ENCODE data around the gene CD38. TPM values are rescaled to one million over a fixed set of nuclear protein-coding genes. Genes with fewer than 3 reads are reported as not detected.
"Not testable (repeated sequence)": the region's sequence is repeated elsewhere in the genome, so short reads cannot be mapped to it uniquely, and the experiment has no call there.

The CD38 gene
- total RNA-seq, result 10 to 100 TPM; 40.3 to 42.1 TPM

- H3K27ac Mint-ChIP-seq, result peak within 1 kb of the TSS; percentile 93
- H3K27me3 Mint-ChIP-seq, result peaks cover 8% of the 10 kb centered on the region
- peaks cover 42% of the 10 kb centered on the region for H3K36me3 Mint-ChIP-seq
- DNase-seq, result peak; percentile 70
- H3K4me3 Mint-ChIP-seq, result peak within 1 kb of the TSS; percentile 94
- H3K9me3 Mint-ChIP-seq, result no peaks in the 10 kb centered on the region
- peaks cover 50% of the 10 kb centered on the region for H3K4me1 Mint-ChIP-seq
These were observed at the start of gene CD38 for GRCh38 chr4:15778289-15779241. TSS of gene CD38 (plus strand) at chr4:15778328. CDS start at chr4:15778415, 87 bp downstream.

DNA sequence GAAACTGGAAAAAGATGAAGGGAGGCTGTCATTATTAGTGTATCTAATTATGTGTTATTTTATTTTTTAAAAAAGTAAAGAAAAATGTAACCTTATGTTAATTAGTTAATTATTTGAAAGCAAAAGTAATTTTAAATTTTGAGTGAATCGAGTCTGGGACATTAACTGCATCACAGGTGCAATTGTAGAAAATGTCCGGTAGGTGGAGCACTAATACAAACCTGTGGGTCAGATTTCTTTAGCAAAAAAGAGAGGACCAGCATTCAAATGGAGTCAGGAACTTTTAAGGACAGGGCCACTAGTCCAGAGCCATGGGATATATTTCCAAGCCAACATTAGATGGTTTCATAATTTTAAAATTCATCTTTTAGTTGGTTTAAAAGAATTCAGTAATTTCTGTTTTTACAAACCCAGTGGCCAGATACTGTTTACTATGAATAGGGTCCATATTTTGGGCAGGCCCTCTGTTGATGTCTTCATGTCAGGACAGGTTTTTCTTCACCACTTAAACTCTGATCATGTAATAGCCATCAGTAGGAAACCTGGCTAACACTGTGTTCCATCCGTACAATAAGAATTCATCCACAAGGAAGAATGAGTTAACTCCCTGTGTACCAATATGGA lies 48.1 kb upstream of the CD38 start:
- Mint-ChIP-seq H3K9me3 (peaks cover 3% of the 10 kb centered on the region), H3K27me3 (no peaks in the 10 kb centered on the region), H3K4me3 (no peak overlapping the region), H3K4me1 (peaks cover 17% of the 10 kb centered on the region), H3K27ac (no peak overlapping the region), H3K36me3 (no peaks in the 10 kb centered on the region)
- no peak for DNase-seq

DNA sequence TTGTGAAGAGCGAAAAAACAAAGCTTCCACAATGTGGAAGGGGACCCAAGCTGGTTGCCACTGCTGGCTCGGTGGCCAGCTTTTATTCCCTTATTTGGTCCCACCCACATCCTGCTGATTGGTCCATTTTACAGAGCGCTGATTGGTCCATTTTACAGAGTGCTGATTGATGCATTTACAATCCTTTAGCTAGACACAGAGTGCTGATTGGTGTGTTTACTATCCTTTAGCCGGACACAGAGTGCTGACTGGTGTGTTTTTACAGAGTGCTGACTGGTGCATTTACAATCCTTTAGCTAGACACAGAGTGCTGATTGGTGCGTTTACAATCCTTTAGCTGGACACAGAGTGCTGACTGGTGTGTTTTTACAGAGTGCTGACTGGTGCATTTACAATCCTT lies 45.1 kb upstream of the CD38 start:
- H3K4me1 Mint-ChIP-seq, result peaks cover 29% of the 10 kb centered on the region
- H3K27ac Mint-ChIP-seq, H3K27me3 Mint-ChIP-seq, H3K9me3 Mint-ChIP-seq, DNase-seq, H3K36me3 Mint-ChIP-seq, H3K4me3 Mint-ChIP-seq: not testable (repeated sequence)

DNA sequence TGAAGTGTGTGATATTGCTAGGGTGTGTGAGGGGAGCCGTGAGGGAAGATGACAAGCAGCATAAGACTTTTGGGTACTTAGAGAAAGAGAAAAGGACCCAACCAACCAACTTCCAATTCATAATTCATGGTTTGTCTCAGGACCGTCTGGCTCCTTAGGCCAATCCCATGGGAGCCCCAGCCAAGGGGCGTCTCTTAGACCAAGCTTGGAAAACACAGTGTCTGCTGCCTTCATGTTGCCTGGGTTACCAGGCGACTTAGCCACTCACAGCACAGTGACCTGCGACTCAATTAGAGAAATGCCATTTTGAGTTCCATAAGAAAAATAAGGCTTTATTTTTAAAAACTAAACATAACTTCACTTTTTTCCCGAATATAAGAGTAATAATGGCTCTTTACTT lies 42.6 kb upstream of the CD38 start:
- Mint-ChIP-seq H3K4me1 (peaks cover 45% of the 10 kb centered on the region), H3K4me3 (no peak overlapping the region), H3K36me3 (peaks cover 9% of the 10 kb centered on the region), H3K9me3 (peaks cover 8% of the 10 kb centered on the region), H3K27me3 (no peaks in the 10 kb centered on the region), H3K27ac (no peak overlapping the region)
- no peak for DNase-seq

DNA sequence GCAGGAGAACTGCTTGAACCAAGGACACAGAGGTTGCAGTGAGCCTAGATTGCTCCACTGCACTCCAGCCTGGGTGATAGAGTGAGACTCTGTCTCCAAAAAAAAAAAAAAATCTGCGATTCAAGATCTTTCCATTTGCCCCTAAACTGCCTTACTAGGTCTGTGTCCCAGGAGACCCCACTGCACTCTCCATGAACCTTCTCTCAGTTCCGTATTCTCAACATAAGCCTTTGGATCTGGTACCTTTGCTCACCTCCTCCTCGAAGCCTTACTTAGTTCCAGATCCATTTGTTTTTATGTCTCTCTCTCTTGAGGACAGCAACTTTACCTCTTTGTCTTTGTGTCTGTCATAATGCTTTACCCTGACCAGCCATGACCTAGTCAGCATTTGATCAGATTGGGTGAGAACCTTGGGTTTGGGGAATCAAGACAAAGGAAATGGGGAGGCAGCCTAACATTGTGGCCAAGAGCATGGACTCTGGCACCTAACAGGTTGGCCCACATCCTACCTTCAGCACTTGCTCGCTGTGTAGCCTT lies 41.5 kb upstream of the CD38 start:
- Mint-ChIP-seq H3K4me3 (no peak overlapping the region), H3K4me1 (peaks cover 38% of the 10 kb centered on the region), H3K27me3 (no peaks in the 10 kb centered on the region), H3K27ac (no peak overlapping the region), H3K36me3 (peaks cover 14% of the 10 kb centered on the region), H3K9me3 (peaks cover 11% of the 10 kb centered on the region)
- DNase-seq, result no peak

GRCh38 chr4:15737255-15737654 lies 40.9 kb upstream of the CD38 start:
- no peak for DNase-seq
- Mint-ChIP-seq H3K36me3 (peaks cover 18% of the 10 kb centered on the region), H3K9me3 (peaks cover 16% of the 10 kb centered on the region), H3K4me3 (no peak overlapping the region), H3K4me1 (peaks cover 38% of the 10 kb centered on the region), H3K27ac (no peak overlapping the region), H3K27me3 (no peaks in the 10 kb centered on the region)

GRCh38 chr4:15738877-15739276 lies 39.3 kb upstream of the CD38 start:
- Mint-ChIP-seq H3K27ac (peak overlapping the region; percentile 53), H3K36me3 (peaks cover 27% of the 10 kb centered on the region), H3K9me3 (peaks cover 23% of the 10 kb centered on the region), H3K4me1 (peaks cover 35% of the 10 kb centered on the region), H3K27me3 (no peaks in the 10 kb centered on the region), H3K4me3 (no peak overlapping the region)
- peak; percentile 8 for DNase-seq

DNA sequence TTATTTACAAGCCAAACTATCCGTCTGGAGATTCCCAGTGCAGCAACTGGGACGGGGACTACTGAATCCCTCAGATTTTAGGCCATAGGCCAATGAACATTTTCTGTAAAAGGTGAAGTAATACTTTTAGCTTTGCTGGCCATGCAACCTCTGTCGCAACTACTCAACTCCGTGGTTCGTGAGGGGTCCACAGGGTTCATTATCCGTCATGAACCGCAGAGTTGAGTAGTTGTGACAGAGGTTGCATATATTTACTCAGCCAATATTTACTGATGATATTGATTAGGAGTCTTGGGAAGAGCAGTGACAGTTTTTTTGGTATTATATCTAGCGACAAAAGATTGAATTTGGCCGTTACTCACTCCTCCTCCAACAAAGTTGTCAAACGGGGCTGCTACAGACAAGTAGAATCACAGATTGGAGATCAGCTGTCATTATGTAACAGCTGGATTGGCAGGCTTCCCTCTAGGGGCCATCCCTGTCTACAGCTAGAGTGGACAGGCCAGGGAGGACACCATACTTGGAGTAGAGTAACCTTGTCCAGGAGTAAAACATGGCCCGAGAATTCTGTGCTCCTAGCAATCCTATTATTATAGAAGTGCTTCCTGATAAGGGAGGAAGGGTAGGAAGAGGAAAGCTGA lies 37.2 kb upstream of the CD38 start:
- Mint-ChIP-seq H3K4me3 (no peak overlapping the region), H3K27me3 (no peaks in the 10 kb centered on the region), H3K27ac (no peak overlapping the region), H3K36me3 (peaks cover 27% of the 10 kb centered on the region), H3K4me1 (peaks cover 32% of the 10 kb centered on the region), H3K9me3 (peaks cover 29% of the 10 kb centered on the region)
- DNase-seq, result no peak

- no peak for DNase-seq
- peaks cover 29% of the 10 kb centered on the region for H3K36me3 Mint-ChIP-seq
- no peak overlapping the region for H3K27ac Mint-ChIP-seq
- H3K4me3 Mint-ChIP-seq, result no peak overlapping the region
- H3K9me3 Mint-ChIP-seq, result peaks cover 34% of the 10 kb centered on the region
- H3K4me1 Mint-ChIP-seq, result peaks cover 36% of the 10 kb centered on the region
- no peaks in the 10 kb centered on the region for H3K27me3 Mint-ChIP-seq
These were observed 36.0 kb upstream of the CD38 start for GRCh38 chr4:15742083-15742582.

DNA sequence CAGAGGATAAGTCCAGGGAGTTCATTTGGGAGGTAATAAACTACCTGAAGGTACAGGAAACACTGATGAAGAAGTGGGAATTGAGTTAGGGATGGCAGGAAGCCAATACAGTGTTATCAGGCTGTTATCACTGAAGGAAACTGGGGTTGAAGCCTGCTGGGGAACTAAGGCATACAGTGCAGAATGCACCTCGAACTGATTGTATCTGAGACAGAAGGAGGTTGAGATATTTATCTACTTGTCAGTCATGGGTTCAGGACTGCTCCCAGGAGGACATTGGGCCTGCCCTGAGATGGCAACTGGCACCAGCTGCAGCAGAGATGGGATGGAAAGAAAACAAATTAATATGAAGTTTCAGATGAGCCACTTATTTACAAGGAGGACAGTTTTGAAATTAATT lies 35.5 kb upstream of the CD38 start:
- Mint-ChIP-seq H3K27ac (no peak overlapping the region), H3K4me1 (peaks cover 31% of the 10 kb centered on the region), H3K4me3 (no peak overlapping the region), H3K27me3 (no peaks in the 10 kb centered on the region), H3K36me3 (peaks cover 29% of the 10 kb centered on the region), H3K9me3 (peaks cover 34% of the 10 kb centered on the region)
- DNase-seq, result no peak

- H3K4me1 Mint-ChIP-seq, result peaks cover 19% of the 10 kb centered on the region
- H3K36me3 Mint-ChIP-seq, result peaks cover 29% of the 10 kb centered on the region
- H3K27ac Mint-ChIP-seq, result no peak overlapping the region
These were observed 34.0 kb upstream of the CD38 start for GRCh38 chr4:15744016-15744545.

DNA sequence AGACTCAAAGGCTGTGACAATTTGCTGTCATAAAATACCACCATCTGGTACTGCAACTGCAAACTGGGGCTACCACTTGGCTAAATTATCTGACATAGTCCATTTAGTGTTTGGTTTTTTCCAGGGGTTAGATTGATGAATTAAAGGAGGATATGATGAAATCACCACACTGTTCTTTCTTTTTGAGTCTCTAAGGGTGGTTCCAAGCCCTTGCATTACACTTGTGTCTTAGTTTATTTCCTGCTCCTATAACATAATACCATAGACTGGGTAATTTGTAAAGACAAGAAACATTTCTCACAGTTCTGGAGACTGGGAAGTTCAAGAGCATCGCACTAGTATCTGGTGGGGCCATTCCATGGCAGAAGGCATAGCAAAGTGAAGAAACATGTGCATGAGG lies 32.0 kb upstream of the CD38 start:
- DNase-seq, result no peak
- peaks cover 28% of the 10 kb centered on the region for H3K9me3 Mint-ChIP-seq
- no peaks in the 10 kb centered on the region for H3K27me3 Mint-ChIP-seq
- H3K27ac Mint-ChIP-seq, result peak overlapping the region; percentile 47
- H3K4me1 Mint-ChIP-seq, result peaks cover 8% of the 10 kb centered on the region
- no peak overlapping the region for H3K4me3 Mint-ChIP-seq
- peaks cover 17% of the 10 kb centered on the region for H3K36me3 Mint-ChIP-seq

More at GRCh38 chr4:15744016-15744545, 34.0 kb upstream of the CD38 start:
- DNase-seq, result no peak
- Mint-ChIP-seq H3K9me3 (peaks cover 34% of the 10 kb centered on the region), H3K4me3 (no peak overlapping the region), H3K27me3 (no peaks in the 10 kb centered on the region)

DNA sequence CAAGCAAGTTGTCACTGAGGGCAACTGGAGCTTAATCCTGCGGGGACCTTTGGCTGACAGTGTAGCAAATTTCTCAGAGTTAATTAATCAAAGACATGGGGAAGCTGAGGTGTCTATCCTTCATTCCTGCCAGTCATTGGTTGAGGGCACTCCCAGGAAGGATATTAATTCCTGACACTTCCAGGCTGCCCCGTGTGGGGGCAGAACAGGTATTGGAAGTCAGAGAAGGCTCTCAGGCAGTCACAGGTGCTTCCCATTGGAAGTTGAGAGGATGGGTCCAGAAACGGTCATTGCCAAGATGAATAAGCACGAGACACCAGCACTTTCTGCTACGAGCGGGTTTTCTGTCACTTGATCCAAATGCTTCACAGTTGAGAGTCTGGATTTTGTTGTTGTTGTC lies 29.1 kb upstream of the CD38 start:
- H3K27ac Mint-ChIP-seq, result no peak overlapping the region
- no peak for DNase-seq
- peaks cover 14% of the 10 kb centered on the region for H3K4me1 Mint-ChIP-seq
- no peak overlapping the region for H3K4me3 Mint-ChIP-seq
- H3K27me3 Mint-ChIP-seq, result no peaks in the 10 kb centered on the region
- H3K36me3 Mint-ChIP-seq, result peaks cover 2% of the 10 kb centered on the region
- peaks cover 10% of the 10 kb centered on the region for H3K9me3 Mint-ChIP-seq

DNA sequence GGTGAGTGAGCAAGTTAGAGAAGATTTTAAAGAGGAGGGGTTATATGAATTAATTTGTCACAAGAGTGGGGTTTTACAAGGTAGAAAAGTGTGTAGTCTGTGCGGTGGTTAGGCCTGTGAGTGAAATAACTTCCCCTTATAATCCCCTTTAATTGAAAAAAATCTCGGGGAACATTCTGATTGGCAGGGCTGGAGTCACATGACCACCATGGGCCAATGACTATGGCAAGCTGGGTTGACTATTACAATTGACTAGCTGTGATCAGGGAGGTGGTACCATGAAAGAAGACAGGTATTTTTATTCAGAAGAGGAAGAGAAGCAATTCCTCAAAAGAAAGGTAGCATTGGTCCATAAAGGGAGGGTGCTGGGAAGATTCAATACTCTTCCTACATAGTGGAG lies 27.0 kb upstream of the CD38 start:
- Mint-ChIP-seq H3K27ac (no peak overlapping the region), H3K9me3 (peaks cover 11% of the 10 kb centered on the region), H3K4me1 (peaks cover 29% of the 10 kb centered on the region), H3K4me3 (no peak overlapping the region), H3K27me3 (no peaks in the 10 kb centered on the region), H3K36me3 (peaks cover 8% of the 10 kb centered on the region)
- DNase-seq, result no peak

DNA sequence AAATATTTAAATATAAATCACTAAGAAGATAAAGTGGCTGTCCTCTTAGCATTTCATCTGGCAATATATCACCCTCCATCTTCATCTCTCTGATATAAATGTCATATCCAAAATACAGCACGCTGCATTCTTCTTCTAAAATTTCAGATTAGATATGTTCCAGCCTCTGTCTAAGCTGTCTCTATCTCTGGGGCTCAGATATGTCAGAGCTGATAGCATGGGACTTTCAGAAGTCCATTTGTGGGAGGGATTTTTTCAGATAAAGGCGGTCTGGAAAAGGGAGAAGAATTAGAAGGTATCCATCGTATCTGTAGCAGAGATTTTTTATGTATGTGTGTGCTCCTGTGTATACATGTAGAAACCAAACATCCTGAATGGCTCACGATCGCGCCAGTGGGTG lies 25.0 kb upstream of the CD38 start:
- Mint-ChIP-seq H3K9me3 (peaks cover 9% of the 10 kb centered on the region), H3K4me1 (peaks cover 38% of the 10 kb centered on the region), H3K27ac (no peak overlapping the region), H3K36me3 (peaks cover 6% of the 10 kb centered on the region), H3K27me3 (no peaks in the 10 kb centered on the region), H3K4me3 (no peak overlapping the region)
- no peak for DNase-seq

All from activated naive CD8-positive, alpha-beta T cell treated with anti-CD3 and anti-CD28 coated beads for 36 hours (primary cell).